ENCODE results near the gene PRTG. TPM values are rescaled to one million over a fixed set of nuclear protein-coding genes. Genes with fewer than 3 reads are reported as not detected.

PRTG gene
- total and polyA plus RNA-seq, 2 of the 13 experiments (the other 11 are each of a cell fraction or from before 2014, with no cell fraction given): 13.2 to 22.3 TPM

GRCh38 chr15:55659481-55659880, 83.5 kb downstream of the PRTG start (continued):
- no peak for TF ChIP-seq GPN1 (CRISPR knock-in tag; IDR thresholded peaks at IDR 0.05; ENCODE audit: borderline replicate concordance)

GRCh38 chr15:55658886-55659285, 84.1 kb downstream of the PRTG start:
- intact Hi-C loops (cut with micrococcal nuclease; ENCODE audit: unreplicated experiment): no loop called here
- Histone ChIP-seq H4K20me1 (ENCODE audit: insufficient read depth, low read length) (no peaks in the 10 kb centered on the region), H3K4me1 (ENCODE audit: insufficient read depth, low read length) (peaks cover 17% of the 10 kb centered on the region), H3K4me3 (replicated peaks in 1 of 3; ENCODE audit: insufficient read depth in 1 of 3, low read depth in 2 of 3, low read length in 3 of 3) (no peak overlapping the region), H3K4me2 (ENCODE audit: low read depth, low read length) (no peak overlapping the region), H3K36me3 (replicated peaks in 1 of 2; ENCODE audit: control insufficient read depth in 1 of 2, insufficient read depth in 2 of 2, low read length in 2 of 2) (no peaks in the 10 kb centered on the region), H3K9ac (ENCODE audit: insufficient read depth, low read depth, low read length) (no peak overlapping the region), H3K27me3 (ENCODE audit: control insufficient read depth in 1 of 2, insufficient read depth in 2 of 2, low read length in 2 of 2) (no peaks in the 10 kb centered on the region), H3K9me3 (ENCODE audit: low read length) (no peaks in the 10 kb centered on the region), H3K79me2 (ENCODE audit: insufficient read depth, low read length) (no peaks in the 10 kb centered on the region), H2AFZ (ENCODE audit: low read length) (no peak overlapping the region), H3K27ac (ENCODE audit: extremely low read length, insufficient read depth, low read length) (no peak overlapping the region)
- FAIRE-seq (no peak), ATAC-seq (no peak), DNase-seq (ENCODE audit: low spot score) (no peak)
- ChIA-PET POLR2A (no interaction called here), CTCF (ENCODE audit: low intra/inter-chr PET ratio, low total read pairs) (no interaction called here)
- in situ Hi-C loops (cut with HindIII; ENCODE audit: extremely low pct_ligation_motif_present, low pct_unique_long_range_greater_than_20kb): no loop called here
- WGBS (ENCODE audit: low lambda C conversion rate): 91% methylated on average over 1 of the region's 1 CpG
- no TSS peak for BruUV-seq (replicated peaks)
- TF ChIP-seq NR1H2 (CRISPR knock-in tag; IDR thresholded peaks at IDR 0.05; ENCODE audit: borderline replicate concordance, low read depth): no peak
- TF ChIP-seq ZNF75D (CRISPR knock-in tag; IDR thresholded peaks at IDR 0.05; ENCODE audit: borderline replicate concordance): no peak
- TF ChIP-seq HMGXB3 (CRISPR knock-in tag; IDR thresholded peaks at IDR 0.05; ENCODE audit: borderline replicate concordance): no peak
- no peak for TF ChIP-seq AHDC1 (CRISPR knock-in tag; IDR thresholded peaks at IDR 0.05; ENCODE audit: borderline replicate concordance)
- TF ChIP-seq ZNF850 (CRISPR knock-in tag; conservative IDR thresholded peaks at IDR 0.05): no peak
- TF ChIP-seq SMAD9 (CRISPR knock-in tag; IDR thresholded peaks at IDR 0.05): no peak
- TF ChIP-seq ELK4 (CRISPR knock-in tag; IDR thresholded peaks at IDR 0.05; ENCODE audit: borderline replicate concordance): no peak
- TF ChIP-seq ZNF839 (CRISPR knock-in tag; IDR thresholded peaks at IDR 0.05; ENCODE audit: borderline replicate concordance): no peak
- TF ChIP-seq ZNF691 (CRISPR knock-in tag; IDR thresholded peaks at IDR 0.05; ENCODE audit: borderline replicate concordance, low read depth): no peak
- no peak for TF ChIP-seq NBN (conservative IDR thresholded peaks at IDR 0.05)

Measured in HepG2 (cell line).